GM21529 (cell line): Measurements from ENCODE around the gene UNC45A.

Source experiments
- ATAC-seq: cut with Tn5 transposase; IDR thresholded peaks from one replicate; pipeline ENCODE4 v1.9.1; 2021; ENCODE audit not compliant: unreplicated experiment

UNC45A gene

DNA sequence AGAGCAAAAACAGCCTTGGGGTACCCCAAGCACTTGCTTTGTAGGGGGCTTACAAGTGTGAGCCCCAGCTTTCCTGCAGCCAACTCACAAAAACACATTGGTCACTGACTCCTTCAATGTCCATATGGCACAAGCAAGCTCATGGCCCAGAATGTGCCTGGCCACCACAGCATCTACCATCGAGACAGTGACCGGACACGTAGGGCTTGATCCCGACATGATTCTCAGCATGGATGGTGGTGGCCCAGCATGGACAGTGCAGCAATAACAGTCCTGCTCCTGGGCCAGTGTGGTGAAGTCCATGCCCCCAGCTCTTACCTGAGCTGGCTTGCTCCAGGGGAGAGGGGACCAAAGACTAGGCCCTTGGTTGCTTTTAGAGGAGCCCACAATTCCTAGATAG is 6.0 kb downstream of the UNC45A start:
- no peak for ATAC-seq

DNA sequence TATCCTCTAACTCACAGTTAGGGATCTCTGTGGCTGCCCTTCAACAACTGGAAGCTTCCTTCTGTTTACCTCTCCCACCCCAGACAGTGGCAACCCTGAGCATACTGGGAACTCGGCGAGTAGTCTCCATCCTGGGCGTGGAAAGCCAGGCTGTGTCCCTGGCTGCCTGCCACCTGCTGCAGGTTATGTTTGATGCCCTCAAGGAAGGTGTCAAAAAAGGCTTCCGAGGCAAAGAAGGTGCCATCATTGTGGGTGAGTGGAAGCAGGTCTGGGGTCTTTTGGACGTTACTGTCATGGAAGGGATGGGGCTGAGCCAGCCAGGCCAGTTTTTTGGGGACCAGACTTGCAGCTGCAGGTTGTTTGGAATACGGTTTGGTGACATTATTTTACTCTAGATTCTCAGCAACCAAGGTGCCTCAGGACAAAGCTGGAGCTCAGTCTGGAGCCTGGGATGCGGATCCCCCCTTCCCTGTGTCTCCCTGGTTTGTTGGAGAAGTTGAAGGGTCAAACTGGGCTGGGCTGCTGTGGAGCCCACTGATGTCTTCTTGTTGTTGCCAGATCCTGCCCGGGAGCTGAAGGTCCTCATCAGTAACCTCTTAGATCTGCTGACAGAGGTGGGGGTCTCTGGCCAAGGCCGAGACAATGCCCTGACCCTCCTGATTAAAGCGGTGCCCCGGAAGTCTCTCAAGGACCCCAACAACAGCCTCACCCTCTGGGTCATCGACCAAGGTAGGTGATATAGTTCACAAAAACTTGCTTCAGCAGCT is 7.5 kb downstream of the UNC45A start:
- ATAC-seq, result no peak

DNA sequence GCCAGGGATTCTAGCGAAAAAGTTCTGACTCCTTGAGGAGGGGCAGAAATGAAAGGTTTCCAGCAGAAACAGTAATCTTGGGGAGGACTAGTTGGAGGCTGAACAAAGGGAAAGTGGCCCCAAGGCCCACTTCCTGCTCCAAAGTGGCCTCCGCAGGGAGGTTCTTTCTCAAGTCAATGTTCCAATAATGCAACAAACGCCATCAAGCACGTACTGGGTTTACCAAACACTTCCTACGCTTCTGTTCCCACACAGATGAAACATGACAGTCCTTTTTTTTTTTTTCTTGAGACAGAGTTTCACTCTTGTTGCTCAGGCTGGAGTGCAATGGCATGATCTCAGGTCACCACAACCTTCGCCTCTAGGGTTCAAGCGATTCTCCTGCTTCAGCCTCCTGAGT is 10.0 kb downstream of the UNC45A start:
- ATAC-seq, result no peak

DNA sequence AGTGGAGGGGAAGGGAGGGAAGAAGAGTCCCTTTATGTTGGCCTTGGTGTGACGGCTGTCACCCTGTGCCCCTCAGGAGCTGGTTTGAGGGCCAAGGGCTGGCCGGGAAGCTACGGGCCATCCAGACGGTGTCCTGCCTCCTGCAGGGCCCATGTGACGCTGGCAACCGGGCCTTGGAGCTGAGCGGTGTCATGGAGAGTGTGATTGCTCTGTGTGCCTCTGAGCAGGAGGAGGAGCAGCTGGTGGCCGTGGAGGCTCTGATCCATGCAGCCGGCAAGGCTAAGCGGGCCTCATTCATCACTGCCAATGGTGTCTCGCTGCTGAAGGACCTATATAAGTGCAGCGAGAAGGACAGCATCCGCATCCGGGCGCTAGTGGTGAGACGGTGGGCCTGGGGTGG is 11.5 kb downstream of the UNC45A start:
- no peak for ATAC-seq

DNA sequence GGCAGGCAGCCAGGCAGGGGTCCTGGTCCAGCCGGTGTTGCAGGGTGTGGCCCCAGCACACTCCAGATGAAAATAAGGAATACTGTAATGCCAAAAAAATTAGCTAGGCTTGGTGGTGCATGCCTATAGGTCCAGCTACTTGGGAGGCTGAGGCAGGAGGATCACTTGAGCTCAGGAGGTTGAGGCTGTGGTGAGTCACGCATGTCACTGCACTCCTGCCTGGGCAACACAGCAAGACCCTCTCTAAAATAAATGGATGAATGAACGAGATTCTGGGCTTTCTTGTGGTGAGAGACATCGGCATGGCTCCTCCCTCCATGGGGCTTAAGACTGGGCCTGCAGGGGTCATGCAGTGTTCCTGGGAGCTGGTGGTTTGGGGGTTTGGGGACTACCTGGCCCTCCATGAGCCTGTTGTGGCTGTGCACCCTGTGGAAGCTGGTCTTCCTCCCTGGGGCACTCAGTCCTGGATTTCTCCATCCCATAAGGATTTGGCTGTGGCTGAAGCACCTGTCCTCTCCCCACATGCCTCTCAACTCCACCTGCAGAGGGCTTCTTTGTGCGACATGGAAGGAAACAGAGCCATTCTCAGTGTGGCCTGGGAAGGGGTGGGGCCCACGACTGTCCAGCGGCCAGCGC is 12.0 kb downstream of the UNC45A start:
- no peak for ATAC-seq

DNA sequence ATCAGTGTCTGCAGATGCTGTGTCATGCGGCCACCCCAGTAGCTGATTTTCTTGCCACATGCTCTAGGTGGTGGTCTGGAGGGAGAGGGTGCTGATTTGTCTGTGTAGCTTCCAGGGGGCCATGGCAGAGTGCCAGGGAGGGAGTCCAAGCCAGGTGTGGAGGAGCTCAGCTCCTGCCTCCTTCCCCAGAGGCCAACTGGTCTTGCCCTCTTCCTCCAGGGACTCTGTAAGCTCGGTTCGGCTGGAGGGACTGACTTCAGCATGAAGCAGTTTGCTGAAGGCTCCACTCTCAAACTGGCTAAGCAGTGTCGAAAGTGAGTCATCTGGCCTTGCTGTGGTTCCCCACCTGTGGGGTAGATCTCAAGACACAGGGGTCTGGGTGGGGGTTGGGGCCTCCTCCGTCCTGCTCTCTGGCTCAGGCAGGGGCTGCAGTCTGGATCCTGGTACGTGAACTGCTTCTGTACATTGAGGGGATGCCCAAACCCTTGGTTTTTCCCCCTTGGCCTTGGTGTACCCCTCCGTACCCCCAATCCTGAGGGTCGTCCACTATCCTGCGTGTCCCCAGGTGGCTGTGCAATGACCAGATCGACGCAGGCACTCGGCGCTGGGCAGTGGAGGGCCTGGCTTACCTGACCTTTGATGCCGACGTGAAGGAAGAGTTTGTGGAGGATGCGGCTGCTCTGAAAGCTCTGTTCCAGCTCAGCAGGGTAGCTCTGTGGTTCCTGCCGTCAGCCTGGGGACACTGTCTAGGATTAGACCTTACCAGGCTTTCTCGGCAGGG is 12.7 kb downstream of the UNC45A start:
- no peak for ATAC-seq

DNA sequence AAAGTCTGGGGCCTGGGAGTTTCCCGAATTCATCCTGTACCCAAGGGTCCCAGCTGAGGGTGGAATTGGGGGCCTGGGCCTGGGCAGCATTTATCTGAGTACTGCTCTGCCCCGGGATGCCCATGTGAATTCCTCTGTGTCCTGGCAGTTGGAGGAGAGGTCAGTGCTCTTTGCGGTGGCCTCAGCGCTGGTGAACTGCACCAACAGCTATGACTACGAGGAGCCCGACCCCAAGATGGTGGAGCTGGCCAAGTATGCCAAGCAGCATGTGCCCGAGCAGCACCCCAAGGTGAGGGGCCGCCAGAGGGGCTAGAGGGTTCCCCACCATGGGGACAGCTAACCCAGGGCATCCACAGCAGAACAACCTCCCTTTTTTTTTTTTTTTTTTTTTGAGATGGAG is 13.4 kb downstream of the UNC45A start:
- no peak for ATAC-seq

DNA sequence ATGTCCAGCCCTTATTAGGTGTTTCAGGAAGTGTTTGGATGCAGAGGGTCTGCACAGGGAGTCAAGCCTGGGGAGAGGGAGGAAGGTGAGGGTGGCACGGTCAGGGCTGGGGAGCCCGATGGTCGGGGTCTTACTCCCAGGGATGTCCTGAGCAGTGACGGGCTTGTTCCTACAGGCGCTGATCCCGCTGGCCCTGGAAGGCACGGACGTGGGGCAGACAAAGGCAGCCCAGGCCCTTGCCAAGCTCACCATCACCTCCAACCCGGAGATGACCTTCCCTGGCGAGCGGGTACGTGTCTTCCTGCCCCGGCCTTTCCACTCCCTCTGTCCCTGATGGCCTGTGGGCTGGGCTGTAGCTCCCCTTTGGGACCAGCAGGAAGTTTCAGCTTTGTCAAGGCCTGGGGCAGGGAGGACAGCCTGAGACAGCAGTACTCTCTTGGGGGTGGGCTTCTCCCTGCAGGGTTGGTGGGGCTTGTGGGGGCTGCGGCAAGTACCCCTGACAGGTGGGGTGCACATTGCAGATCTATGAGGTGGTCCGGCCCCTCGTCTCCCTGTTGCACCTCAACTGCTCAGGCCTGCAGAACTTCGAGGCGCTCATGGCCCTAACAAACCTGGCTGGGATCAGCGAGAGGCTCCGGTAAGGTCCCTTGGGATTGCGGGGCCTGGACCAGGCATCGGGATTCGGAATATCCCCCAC is 15.0 kb downstream of the UNC45A start:
- ATAC-seq, result no peak

DNA sequence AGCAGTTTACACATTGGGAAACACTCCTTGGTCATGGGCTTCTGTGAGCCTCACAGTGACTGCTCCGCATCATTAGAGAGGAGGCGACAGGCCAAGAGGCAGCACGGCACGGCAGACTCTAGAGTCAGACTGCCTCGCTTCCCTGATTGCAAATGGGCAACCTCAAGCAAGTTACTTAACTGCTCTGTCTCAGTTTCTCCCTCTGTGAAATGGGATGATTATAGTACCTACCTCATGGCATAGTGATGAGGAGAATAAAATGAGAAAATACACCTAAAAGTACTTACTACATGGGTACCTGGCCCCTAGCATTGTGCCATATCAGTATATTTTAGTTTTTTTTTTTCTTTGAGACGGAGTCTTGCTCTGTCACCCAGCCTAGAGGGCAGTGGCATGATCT is 15.6 kb downstream of the UNC45A start:
- no peak for ATAC-seq

DNA sequence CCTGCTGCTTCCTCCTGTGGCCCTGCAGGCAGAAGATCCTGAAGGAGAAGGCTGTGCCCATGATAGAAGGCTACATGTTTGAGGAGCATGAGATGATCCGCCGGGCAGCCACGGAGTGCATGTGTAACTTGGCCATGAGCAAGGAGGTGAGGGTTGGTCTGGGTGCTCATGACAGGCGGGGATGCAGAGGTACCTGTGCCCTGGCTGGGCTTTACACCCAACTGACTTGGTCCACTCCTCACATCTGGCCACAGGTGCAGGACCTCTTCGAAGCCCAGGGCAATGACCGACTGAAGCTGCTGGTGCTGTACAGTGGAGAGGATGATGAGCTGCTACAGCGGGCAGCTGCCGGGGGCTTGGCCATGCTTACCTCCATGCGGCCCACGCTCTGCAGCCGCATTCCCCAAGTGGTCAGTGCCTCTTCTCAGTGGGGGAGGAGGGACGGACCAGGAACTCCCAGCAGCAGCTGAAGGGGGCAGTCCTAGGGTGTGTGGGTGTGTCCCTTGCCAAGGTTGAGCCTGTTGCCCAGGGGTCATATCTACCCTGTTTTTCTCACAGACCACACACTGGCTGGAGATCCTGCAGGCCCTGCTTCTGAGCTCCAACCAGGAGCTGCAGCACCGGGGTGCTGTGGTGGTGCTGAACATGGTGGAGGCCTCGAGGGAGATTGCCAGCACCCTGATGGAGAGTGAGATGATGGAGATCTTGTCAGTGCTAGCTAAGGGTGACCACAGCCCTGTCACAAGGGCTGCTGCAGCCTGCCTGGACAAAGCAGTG is 18.0 kb downstream of the UNC45A start:
- ATAC-seq, result no peak

DNA sequence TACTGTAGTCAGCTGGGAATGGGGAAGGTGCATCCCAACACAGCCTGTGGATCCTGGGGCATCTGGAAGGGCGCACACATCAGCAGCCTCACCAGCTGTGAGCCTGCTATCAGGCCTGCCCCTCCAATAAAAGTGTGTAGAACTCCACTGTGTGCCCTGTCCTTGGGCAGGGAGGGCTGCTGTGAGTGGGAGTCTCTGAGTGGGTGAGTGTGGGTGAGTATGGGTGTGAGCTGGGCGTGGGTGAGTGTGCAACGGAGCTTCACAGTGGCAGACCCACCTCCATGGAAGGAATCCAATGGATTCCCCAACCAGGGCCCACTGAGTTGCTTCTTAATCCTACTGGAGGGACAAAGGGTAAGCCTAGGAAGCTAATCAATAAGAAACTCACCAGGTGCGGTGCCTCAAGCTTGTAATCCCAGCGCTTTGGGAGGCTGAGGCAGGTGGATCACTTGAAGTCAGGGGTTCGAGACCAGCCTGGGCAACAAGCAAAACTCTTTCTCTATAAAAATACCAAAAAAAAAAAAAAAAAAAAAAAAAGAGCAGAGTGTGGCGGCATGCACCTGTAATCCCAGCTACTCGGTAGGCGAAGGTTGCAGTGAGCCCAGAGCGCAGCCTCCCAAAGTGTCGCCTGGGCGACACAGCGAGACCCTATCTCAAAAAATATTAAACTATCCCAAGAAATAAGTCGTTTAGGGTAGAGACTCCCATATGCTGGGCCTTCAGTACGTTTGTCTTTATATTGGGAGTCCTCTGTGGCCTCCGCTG is 19.0 kb downstream of the UNC45A start:
- ATAC-seq, result no peak

DNA sequence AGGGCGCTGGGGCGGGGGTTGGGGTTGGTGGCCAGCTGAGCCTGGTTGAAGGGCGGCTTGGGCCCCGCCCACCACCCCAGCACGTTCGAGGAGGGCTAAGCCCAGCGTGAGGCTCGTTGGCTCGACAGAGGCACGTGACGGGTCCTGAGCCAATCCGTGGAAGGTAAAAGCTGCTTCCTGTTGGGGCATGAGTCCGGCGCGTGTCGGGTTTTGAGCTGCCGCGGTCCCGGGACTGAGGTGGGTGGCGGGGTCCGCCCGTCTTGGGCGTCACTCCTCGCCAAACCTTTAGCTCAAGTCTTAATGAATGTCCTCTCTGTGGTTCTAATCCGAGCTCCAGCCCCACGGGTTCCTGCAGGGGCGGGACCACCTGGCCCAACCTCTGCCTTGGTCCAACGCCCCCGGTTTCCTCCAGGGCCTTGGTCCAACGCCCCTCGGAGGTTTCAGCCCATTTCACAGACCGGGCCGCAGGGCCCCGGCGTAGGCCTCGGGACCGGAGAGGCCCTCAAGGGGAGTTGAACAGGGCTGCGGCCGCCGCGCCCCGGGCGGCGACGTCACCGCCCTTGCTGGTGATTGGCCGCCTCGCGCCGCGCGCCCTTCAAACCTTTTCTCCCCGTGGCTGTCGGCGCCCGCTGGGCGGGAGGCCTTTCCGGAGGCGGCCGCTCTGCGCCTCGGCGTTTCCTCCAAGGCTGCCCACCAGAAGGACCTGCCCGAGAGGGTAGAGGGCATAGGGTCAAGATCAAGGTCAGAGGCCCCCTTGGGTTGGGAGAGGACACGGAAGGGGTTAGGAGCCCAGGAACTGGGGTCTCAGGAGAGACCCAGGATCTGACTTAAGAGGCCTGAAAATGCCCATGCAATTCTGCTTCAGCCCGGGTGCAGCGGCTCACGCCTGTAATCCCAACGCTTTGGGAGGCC is 19.9 kb downstream of the UNC45A start, which contains the start of gene RCCD1:
Gene RCCD1 (plus strand): TSS at position 173 of the 912 bp plus-strand sequence. CDS start 1,851 bp downstream, outside the sequence.
- peak; percentile 92 for ATAC-seq

DNA sequence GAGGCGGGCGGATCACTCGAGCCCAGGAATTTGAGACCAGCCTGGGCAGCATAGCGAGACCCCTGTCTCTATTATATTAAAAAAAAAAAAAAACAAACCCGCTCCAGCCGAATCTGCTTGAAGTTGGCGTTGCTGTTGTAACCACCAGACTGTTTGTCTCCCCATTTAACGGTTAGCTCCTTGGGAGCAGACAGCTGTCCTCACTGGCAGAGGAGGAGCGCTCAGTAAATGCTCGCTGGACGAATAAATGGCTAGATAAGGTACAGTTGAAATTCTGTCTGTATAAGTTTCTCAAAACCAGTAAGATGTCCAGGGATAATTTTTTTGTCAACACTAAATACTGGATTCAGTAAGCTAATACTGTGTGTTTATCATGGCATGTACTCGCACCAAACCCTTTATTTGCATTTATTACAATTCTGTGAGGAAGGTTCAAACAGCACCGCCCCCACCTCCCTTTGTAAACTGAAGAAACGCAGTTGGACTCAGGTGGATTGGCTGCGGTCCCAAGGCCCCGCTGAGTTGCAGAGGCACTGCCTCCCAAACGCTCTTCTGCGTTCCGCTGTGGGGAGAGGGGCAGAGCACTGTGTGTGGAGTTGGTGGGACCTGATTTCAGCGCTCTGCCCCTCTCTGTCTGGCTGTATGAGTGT is 20.7 kb downstream of the UNC45A start:
- no peak for ATAC-seq

DNA sequence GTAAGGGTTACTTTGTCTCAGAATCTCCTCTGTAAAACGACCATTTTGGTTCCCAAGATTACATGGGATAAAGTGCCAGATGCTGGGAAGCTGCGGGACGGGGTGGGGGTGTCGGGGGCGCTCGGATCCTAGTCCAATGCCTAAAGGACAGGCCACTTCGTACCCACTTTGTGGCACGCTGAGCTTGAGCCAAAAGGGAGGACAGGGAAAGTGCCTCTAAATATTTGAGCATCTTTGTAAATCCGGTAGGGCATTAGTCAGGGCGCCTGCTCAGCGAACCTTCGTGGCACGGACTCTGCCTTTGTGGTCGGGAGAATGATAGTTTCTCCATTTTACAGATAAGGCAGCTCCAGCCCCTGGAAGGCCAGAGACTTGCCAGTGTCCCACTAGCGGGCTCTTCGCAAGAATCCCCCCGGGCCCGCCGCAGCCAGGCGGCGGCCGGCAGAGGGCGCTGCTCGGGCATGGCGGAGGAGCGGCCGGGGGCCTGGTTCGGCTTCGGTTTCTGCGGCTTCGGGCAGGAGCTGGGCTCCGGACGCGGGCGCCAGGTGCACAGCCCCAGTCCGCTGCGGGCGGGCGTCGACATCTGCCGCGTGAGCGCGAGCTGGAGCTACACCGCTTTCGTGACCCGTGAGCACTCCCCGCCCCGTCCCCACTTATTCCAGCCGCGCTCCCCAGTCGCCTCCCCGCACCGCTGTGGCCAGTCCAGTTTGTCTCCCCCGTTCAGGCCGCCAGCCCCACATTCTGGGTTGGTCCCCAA is 21.4 kb downstream of the UNC45A start:
- ATAC-seq, result no peak

DNA sequence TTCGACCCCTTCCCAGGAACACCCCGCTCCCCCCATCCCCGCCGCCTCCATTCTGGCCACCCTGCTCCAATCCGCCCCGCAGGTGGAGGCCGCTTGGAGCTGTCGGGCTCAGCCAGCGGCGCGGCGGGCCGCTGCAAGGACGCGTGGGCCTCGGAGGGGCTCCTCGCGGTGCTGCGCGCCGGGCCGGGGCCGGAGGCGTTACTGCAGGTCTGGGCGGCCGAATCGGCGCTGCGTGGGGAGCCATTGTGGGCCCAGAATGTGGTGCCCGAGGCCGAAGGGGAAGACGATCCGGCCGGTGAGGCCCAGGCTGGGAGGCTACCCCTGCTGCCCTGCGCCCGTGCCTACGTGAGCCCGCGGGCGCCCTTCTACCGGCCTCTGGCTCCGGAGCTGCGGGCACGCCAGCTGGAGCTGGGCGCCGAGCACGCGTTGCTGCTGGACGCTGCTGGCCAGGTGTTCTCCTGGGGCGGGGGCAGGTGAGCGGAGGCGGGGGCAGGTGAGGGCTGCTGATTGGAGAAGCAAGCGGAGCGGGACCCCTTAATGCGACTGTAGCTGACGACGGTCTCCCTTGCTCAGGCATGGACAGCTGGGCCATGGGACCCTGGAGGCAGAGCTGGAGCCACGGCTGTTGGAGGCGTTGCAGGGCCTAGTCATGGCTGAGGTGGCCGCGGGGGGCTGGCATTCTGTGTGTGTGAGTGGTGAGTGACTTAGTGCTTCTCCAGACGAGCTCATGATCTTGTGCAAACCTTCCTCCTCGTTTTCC is 22.1 kb downstream of the UNC45A start:
- ATAC-seq, result no peak

DNA sequence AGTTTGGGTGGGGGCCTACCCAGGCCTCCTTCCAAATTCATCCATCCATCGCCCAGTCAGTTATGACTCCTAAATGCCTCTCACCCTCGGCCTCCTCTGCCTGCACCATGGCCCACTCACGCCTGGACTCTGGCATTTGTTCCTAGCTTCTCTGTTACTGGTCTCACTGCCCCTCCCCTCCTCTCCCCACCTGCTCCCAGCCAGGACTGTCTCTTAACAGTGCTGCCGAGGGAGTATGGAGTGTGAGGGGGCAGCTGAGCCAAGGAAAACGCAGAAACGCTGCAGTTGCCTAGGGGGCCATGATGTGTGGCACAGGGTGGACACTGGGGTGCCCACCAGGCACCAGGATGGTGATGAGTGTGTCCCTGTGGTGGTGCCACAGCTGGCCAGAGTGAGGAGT is 22.7 kb downstream of the UNC45A start:
- ATAC-seq, result no peak
